Lung (tissue), 12 donors: ENCODE results near the gene PTGR2. TPM values are rescaled to one million over a fixed set of nuclear protein-coding genes. Genes with fewer than 3 reads are reported as not detected.
"Not testable (repeated sequence)": the region's sequence is repeated elsewhere in the genome, so short reads cannot be mapped to it uniquely, and the experiment has no call there.

ENCODE experiments used
- ATAC-seq: fragments of 200-7000 bp; cut with Tn5 transposase; one replicate; pipeline ENCODE4 v1.9.1; 2020; ENCODE audit warnings: moderate number of reproducible peaks; ENCODE audit not compliant: insufficient read depth, low FRiP score
- DNase-seq, 3 donors: peaks; one replicate each; pipeline ENCODE4 v3.0.0-alpha.2; 2013 to 2017
- H3K27ac ChIP-seq, 2 donors: one replicate each; pipeline ENCODE4 v1.5.1; 2013; ENCODE audit warnings: mild to moderate bottlenecking in 2 of 2, moderate library complexity in 2 of 2, control low read depth in 1 of 2, inconsistent platforms in 1 of 2, low read depth in 1 of 2, low read length in 1 of 2
- H3K27me3 ChIP-seq, 3 donors: one replicate each; pipeline ENCODE4 v1.5.1; 2013; ENCODE audit warnings: low read length in 2 of 3; ENCODE audit not compliant: control insufficient read depth in 3 of 3, insufficient read depth in 3 of 3
- H3K36me3 ChIP-seq, 4 donors: one replicate each; pipeline ENCODE4 v1.5.1; 2013; ENCODE audit warnings: low read length in 4 of 4, mild to moderate bottlenecking in 1 of 4, moderate library complexity in 1 of 4; ENCODE audit not compliant: control insufficient read depth in 4 of 4, insufficient read depth in 4 of 4
- H3K4me1 ChIP-seq, 5 donors: one replicate each; pipeline ENCODE4 v1.5.1; 2013; ENCODE audit warnings: low read length in 5 of 5, mild to moderate bottlenecking in 2 of 5, moderate library complexity in 1 of 5; ENCODE audit not compliant: control insufficient read depth in 5 of 5, insufficient read depth in 5 of 5
- H3K4me3 ChIP-seq: one replicate; pipeline ENCODE4 v1.5.1; 2013; ENCODE audit warnings: mild to moderate bottlenecking, control low read depth, moderate library complexity
- H3K9ac ChIP-seq, 2 donors: one replicate each; pipeline ENCODE4 v1.5.1; 2013; ENCODE audit warnings: low read length in 2 of 2, control low read depth in 1 of 2; ENCODE audit not compliant: insufficient read depth in 1 of 2
- H3K9me3 ChIP-seq, 4 donors: one replicate each; pipeline ENCODE4 v1.5.1; 2013; ENCODE audit warnings: low read length in 3 of 4, mild to moderate bottlenecking in 1 of 4, moderate library complexity in 1 of 4; ENCODE audit not compliant: control insufficient read depth in 4 of 4, insufficient read depth in 3 of 4
- WGBS, 2 donors: extraction: QIAGEN DNeasy Blood & Tissue Kit; methylation state at CpG; one replicate each; pipeline ENCODE4 v1.1.7; 2013; 5-methylcytosine and 5-hydroxymethylcytosine counted together
- polyA plus RNA-seq, 2 donors: library from polyadenylated mRNA; stranded (reverse); fragments of 200-250 nt; gene quantifications; one replicate each; pipeline ENCODE4 v1.2.1, GENCODE V29; 2013
- total RNA-seq, 2 donors: library from RNA; depleted of rRNA in 1 of 2; stranded (reverse); fragments of >200 nt in 1 of 2; gene quantifications; one replicate each; pipeline ENCODE4 v1.2.1, GENCODE V29; 2014 to 2021
- TF ChIP-seq, protein P1 (sequence below): IDR thresholded peaks from 2 replicates; pipeline ENCODE4 v1.5.1; 2012; ENCODE audit warnings: mild to moderate bottlenecking; ENCODE audit errors: control extremely low read depth, extremely low read depth
- donor health status: control.
- donor health status: control.
- donor health status: Bipolar disorder and iron deficiency.
- donor health status: healthy.
- donor health status: DM: yes; HTN: yes; CAD: no.

The PTGR2 gene
- total and polyA plus RNA-seq, 4 donors, result 5.7 to 13.9 (median 9.6) TPM

DNA sequence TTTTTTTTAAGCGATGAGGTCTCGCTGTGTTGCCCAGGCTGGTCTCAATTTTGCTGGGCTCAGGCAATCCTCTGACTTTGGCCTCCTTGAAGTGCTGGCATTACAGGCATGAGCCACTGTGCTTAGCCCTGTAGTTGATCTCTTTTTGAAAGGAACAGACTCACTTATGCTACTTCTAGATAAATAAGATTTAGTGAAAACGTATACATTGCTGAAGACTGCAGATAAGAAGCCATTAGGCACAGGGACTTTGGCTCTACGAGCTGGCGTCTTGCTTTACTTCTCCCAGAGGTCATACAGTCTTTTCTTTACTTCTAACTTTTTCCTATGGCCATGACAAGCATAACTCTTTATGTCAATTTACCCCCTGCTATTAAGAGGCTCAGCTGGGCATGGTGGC lies 9.4 kb downstream of the PTGR2 start:
- no peak overlapping the region for H3K9ac ChIP-seq
- TF ChIP-seq, protein P1, sequence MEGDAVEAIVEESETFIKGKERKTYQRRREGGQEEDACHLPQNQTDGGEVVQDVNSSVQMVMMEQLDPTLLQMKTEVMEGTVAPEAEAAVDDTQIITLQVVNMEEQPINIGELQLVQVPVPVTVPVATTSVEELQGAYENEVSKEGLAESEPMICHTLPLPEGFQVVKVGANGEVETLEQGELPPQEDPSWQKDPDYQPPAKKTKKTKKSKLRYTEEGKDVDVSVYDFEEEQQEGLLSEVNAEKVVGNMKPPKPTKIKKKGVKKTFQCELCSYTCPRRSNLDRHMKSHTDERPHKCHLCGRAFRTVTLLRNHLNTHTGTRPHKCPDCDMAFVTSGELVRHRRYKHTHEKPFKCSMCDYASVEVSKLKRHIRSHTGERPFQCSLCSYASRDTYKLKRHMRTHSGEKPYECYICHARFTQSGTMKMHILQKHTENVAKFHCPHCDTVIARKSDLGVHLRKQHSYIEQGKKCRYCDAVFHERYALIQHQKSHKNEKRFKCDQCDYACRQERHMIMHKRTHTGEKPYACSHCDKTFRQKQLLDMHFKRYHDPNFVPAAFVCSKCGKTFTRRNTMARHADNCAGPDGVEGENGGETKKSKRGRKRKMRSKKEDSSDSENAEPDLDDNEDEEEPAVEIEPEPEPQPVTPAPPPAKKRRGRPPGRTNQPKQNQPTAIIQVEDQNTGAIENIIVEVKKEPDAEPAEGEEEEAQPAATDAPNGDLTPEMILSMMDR, result no peak
- H3K9me3 ChIP-seq, result no peaks in the 10 kb centered on the region
- no peaks in the 10 kb centered on the region for H3K4me1 ChIP-seq
- no peaks in the 10 kb centered on the region for H3K27me3 ChIP-seq
- 93 to 97% methylated on average over 5 of the region's 5 CpGs for WGBS, 2 donors
- DNase-seq (no peak), ATAC-seq (no peak)
- H3K27ac ChIP-seq, result no peak overlapping the region
- no peak overlapping the region for H3K4me3 ChIP-seq
- H3K36me3 ChIP-seq, result peaks cover 0 to 11% (median 8%) of the 10 kb centered on the region in 4 donors

DNA sequence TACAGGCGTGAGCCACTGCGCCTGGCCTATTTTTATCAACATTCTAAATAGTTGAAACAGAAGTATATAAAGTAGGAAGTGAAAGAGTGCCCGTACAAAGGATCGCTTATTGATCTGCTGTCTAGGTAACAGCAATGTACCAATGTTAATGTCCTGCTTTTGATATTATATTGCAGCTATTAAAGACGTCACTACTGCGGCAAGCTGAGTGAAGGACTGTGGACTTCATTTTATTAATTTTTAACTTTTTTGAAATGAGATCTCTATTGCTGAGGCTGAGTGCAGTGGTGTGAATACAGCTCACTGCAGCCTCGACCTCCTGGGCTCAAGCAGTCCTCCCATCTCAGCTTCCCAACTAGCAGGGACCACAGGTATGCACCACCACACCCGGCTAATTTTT lies 10.8 kb downstream of the PTGR2 start:
- Histone ChIP-seq H3K4me3 (no peak overlapping the region), H3K9me3 (no peaks in the 10 kb centered on the region), H3K4me1 (no peaks in the 10 kb centered on the region), H3K36me3 (peaks cover 0 to 12% (median 8%) of the 10 kb centered on the region in 4 donors), H3K9ac (no peak overlapping the region), H3K27ac (no peak overlapping the region), H3K27me3 (no peaks in the 10 kb centered on the region)
- ATAC-seq (no peak), DNase-seq (no peak)
- 90 to 96% methylated on average over 8 of the region's 8 CpGs for WGBS, 2 donors
- TF ChIP-seq, protein P1, result no peak

DNA sequence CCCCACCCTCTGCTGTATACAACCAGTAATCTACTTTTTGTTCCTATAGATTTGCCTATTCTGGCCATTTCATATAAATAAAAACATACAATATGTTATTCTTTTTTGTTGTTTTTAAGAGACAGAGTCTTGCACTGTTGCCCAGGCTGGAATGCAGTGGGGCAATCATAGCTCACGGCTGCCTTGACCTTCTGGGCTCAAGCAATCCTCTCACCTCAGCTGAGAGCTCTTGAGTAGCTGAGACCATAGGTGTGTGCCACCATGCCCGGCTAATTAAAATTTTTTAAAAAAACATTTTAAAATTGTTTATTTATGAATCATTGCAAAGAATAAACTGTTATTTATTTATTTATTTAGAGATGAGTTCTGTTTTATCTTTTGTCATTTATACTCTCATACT lies 11.6 kb downstream of the PTGR2 start:
- no peak overlapping the region for H3K9ac ChIP-seq
- no peak overlapping the region for H3K27ac ChIP-seq
- TF ChIP-seq, protein P1, result no peak
- no peaks in the 10 kb centered on the region for H3K4me1 ChIP-seq
- 73 to 84% methylated on average over 2 of the region's 2 CpGs for WGBS, 2 donors
- H3K36me3 ChIP-seq, result peaks cover 0 to 15% (median 8%) of the 10 kb centered on the region in 4 donors
- H3K9me3 ChIP-seq, result no peaks in the 10 kb centered on the region
- ATAC-seq, result no peak
- no peak overlapping the region for H3K4me3 ChIP-seq
- no peak for DNase-seq
- no peaks in the 10 kb centered on the region for H3K27me3 ChIP-seq

DNA sequence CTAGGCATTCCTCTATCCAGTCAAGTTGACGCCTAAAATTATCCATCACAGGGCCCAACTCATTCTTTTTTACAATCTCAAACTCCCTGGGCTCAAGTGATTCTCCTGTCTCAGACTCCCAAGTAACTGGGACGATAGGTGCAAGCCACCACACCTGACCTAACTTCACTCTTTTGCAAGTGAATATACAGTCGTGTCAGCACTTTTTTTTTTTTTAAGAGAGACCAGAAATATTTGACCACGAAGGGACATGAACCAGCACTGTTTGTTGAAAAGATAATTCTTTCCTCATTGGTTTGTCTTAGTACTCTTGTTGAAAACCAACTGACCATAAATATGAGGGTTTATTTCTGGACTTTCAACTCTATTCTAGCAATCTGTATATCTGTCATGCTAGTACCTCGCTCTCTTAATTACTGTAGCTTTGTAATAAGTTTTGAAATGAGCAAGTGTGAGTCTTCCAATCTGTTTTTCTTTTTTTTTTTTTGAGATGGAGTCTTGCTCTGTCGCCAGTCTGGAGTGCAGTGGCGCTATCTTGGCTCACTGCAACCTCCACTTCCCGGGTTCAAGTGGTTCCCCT lies 14.0 kb downstream of the PTGR2 start:
- H3K4me3 ChIP-seq, result no peak overlapping the region
- TF ChIP-seq, protein P1, result no peak
- H3K4me1 ChIP-seq, result no peaks in the 10 kb centered on the region
- H3K27ac ChIP-seq, result no peak overlapping the region
- WGBS, 2 donors, result 90 to 91% methylated on average over 8 of the region's 8 CpGs
- no peak overlapping the region for H3K9ac ChIP-seq
- ATAC-seq (no peak), DNase-seq (no peak)
- H3K9me3 ChIP-seq, result no peaks in the 10 kb centered on the region
- peaks cover 0 to 15% (median 8%) of the 10 kb centered on the region in 4 donors for H3K36me3 ChIP-seq
- no peaks in the 10 kb centered on the region for H3K27me3 ChIP-seq

DNA sequence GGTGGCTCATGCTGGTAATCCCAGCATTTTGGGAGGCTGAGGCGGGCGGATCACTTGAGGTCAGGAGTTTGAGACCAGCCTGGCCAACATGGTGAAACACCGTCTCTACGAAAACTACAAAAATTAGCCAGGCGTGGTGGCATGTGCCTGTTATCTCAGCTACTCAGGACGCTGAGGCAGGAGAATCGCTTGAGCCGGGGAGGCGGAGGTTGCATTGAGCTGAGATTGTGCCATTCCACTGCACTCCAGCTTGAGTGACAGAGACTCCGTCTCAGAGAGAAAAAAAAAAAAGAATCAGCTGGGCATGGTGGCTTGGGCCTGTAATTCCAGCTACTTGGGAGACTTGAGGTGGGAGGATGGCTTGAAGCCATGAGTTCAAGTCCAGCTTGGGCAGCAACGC lies 18.1 kb downstream of the PTGR2 start:
- H3K27me3 ChIP-seq, H3K36me3 ChIP-seq, H3K9ac ChIP-seq, H3K9me3 ChIP-seq, ATAC-seq, H3K27ac ChIP-seq, H3K4me1 ChIP-seq, DNase-seq, H3K4me3 ChIP-seq: not testable (repeated sequence)
- WGBS, 2 donors, result 95 to 97% methylated on average over 11 of the region's 11 CpGs
